Panc1 (cell line): ENCODE measurements around the gene EEF1AKMT3. TPM values are rescaled to one million over a fixed set of nuclear protein-coding genes. Genes with fewer than 3 reads are reported as not detected.

ENCODE experiments used
- ATAC-seq: fragments of 200-7000 bp; cut with Tn5 transposase; 2 replicates; pipeline ENCODE4 v1.9.1; 2020; ENCODE audit warnings: mild to moderate bottlenecking, moderate library complexity
- BruUV-seq: library from RNA; stranded (reverse); fragments of 400-500 nt; replicated peaks from 2 replicates; lab custom pipeline; 2021; lab: Mats Ljungman, UMichigan
- CTCF ChIA-PET: fragments of 300-600 bp; sonication (Branson Sonifier 250); formaldehyde crosslinking; loops from one replicate; lab custom pipeline; 2022; ENCODE audit warnings: antibody characterized with exemption; lab: Charles Lee
- POLR2A ChIA-PET: fragments of 300-600 bp; sonication (Branson Sonifier 250); formaldehyde crosslinking; loops from one replicate; lab custom pipeline; 2022; ENCODE audit warnings: antibody characterized with exemption; lab: Charles Lee
- DNase-seq: peaks from one replicate; pipeline ENCODE4 v3.0.0-alpha.2; 2010; ENCODE audit warnings: low read depth, low spot score
- H3K27ac ChIP-seq: 2 replicates; pipeline ENCODE4 v1.5.1; 2011; ENCODE audit warnings: mild to moderate bottlenecking, low read length, inconsistent platforms
- H3K27me3 ChIP-seq: fragments of 200-500 bp; sonication (Bioruptor generic); 2 replicates; pipeline ENCODE4 v1.6.0; 2014; ENCODE audit warnings: low read length, inconsistent platforms; ENCODE audit not compliant: control insufficient read depth, insufficient read depth
- H3K36me3 ChIP-seq: fragments of 200-500 bp; sonication (Bioruptor generic); 2 replicates; pipeline ENCODE4 v1.5.1; 2014; ENCODE audit warnings: inconsistent platforms, mild to moderate bottlenecking, low read length, moderate library complexity; ENCODE audit not compliant: control insufficient read depth, insufficient read depth
- H3K4me1 ChIP-seq: 2 replicates; pipeline ENCODE4 v1.5.1; 2011; ENCODE audit warnings: inconsistent platforms, mild to moderate bottlenecking, low read length, moderate library complexity; ENCODE audit not compliant: control insufficient read depth, insufficient read depth
- H3K4me3 ChIP-seq, 2 experiments: 2 replicates each; pipeline ENCODE4 v1.5.1; 2011 to 2012; ENCODE audit warnings: low read depth in 2 of 2, low read length in 2 of 2, mild to moderate bottlenecking in 2 of 2, inconsistent platforms in 1 of 2, moderate library complexity in 1 of 2
- H3K9me3 ChIP-seq: fragments of 200-500 bp; sonication (Bioruptor generic); 2 replicates; pipeline ENCODE4 v1.5.1; 2014; ENCODE audit warnings: low read depth, mild to moderate bottlenecking, inconsistent platforms, low read length, moderate library complexity; ENCODE audit not compliant: control insufficient read depth, insufficient read depth
- POLR2AphosphoS5 ChIP-seq: IDR thresholded peaks from 2 replicates; pipeline ENCODE4 v1.6.1; 2012; ENCODE audit warnings: mild to moderate bottlenecking, low read depth, low read length, moderate library complexity
- SIN3A ChIP-seq: IDR thresholded peaks from 2 replicates; pipeline ENCODE4 v1.6.1; 2012; ENCODE audit warnings: low read depth, mild to moderate bottlenecking, low read length, moderate library complexity, borderline replicate concordance; ENCODE audit not compliant: insufficient read depth
- TCF7L2 ChIP-seq: IDR thresholded peaks from 2 replicates; pipeline ENCODE4 v1.6.1; 2011; ENCODE audit warnings: mild to moderate bottlenecking, low read depth, low read length, inconsistent platforms
- in situ Hi-C: cut with HindIII; loops from 2 replicates; pipeline ENCODE4 v1.10.0; 2016; ENCODE audit warnings: low sequenced_read_pairs, low pct_unique_long_range_greater_than_20kb
- intact Hi-C: fragments of 100-400 bp; cut with micrococcal nuclease; formaldehyde crosslinking; loops from one replicate; pipeline ENCODE4 v1.10.0; 2022; ENCODE audit not compliant: unreplicated experiment
- total RNA-seq: library from RNA; stranded (reverse); gene quantifications from one replicate; pipeline ENCODE4 v1.2.1, GENCODE V29; 2021; ENCODE audit not compliant: unreplicated experiment
- TF ChIP-seq, protein P1 (sequence below), 2 experiments: IDR thresholded peaks; 2 replicates each; pipeline ENCODE4 v1.6.1; 2011 to 2012; ENCODE audit warnings: low read depth in 2 of 2, control low read depth in 1 of 2, low read length in 1 of 2, mild to moderate bottlenecking in 1 of 2, moderate library complexity in 1 of 2; ENCODE audit not compliant: insufficient read depth in 1 of 2
- TF ChIP-seq, protein P2 (sequence below): fragments of 450-650 bp; IDR thresholded peaks from 2 replicates; pipeline ENCODE4 v1.5.1; 2017; ENCODE audit warnings: mild to moderate bottlenecking

EEF1AKMT3 gene
- total RNA-seq, 1 experiment from 2014 or later, result 7.4 TPM

DNA sequence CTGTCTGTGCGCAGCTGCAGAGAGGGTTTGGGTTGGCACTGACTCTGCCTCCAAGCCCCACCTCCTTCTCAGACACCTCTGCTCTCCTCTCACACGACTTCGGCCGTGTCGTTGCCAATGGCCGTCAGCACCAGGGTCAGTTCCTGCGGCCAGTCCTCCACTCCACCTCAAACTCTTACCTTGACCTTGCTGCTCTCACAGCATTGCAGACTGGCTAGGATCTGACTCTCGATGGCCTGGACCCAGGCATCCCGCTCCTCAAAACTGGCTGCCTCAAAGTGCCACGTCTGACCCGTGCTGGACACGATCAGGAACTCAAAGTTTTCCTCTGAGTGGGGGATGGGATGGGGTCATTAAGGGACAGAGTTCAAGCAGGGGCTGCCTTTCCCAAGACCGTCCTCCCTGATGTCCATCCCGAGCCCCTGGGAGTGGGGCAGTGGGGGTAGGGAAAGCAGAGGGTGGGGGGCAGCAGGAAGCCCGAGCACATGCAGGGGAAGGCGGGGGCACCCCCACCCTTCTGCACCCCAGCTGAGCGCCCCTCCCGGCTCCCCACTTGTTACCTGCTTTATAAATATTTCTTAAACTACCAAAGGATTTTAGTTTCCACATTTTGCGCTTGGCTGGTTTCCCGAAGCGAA, 44.5 kb upstream of the EEF1AKMT3 start:
- in situ Hi-C loops (no loop called here), intact Hi-C loops (no loop called here)
- no peaks in the 10 kb centered on the region for H3K36me3 ChIP-seq
- H3K27me3 ChIP-seq, result no peaks in the 10 kb centered on the region
- POLR2A ChIA-PET, result no interaction called here
- no peak overlapping the region for H3K4me3 ChIP-seq
- DNase-seq, result no peak
- no peaks in the 10 kb centered on the region for H3K9me3 ChIP-seq
- no peak for ATAC-seq
- TSS peak; percentile 76 for BruUV-seq
- CTCF ChIA-PET, result no interaction called here
- H3K4me1 ChIP-seq, result peaks cover 4% of the 10 kb centered on the region; the same call in 1 of the 2 replicates
- no peak overlapping the region for H3K27ac ChIP-seq
- TF ChIP-seq, protein P1, sequence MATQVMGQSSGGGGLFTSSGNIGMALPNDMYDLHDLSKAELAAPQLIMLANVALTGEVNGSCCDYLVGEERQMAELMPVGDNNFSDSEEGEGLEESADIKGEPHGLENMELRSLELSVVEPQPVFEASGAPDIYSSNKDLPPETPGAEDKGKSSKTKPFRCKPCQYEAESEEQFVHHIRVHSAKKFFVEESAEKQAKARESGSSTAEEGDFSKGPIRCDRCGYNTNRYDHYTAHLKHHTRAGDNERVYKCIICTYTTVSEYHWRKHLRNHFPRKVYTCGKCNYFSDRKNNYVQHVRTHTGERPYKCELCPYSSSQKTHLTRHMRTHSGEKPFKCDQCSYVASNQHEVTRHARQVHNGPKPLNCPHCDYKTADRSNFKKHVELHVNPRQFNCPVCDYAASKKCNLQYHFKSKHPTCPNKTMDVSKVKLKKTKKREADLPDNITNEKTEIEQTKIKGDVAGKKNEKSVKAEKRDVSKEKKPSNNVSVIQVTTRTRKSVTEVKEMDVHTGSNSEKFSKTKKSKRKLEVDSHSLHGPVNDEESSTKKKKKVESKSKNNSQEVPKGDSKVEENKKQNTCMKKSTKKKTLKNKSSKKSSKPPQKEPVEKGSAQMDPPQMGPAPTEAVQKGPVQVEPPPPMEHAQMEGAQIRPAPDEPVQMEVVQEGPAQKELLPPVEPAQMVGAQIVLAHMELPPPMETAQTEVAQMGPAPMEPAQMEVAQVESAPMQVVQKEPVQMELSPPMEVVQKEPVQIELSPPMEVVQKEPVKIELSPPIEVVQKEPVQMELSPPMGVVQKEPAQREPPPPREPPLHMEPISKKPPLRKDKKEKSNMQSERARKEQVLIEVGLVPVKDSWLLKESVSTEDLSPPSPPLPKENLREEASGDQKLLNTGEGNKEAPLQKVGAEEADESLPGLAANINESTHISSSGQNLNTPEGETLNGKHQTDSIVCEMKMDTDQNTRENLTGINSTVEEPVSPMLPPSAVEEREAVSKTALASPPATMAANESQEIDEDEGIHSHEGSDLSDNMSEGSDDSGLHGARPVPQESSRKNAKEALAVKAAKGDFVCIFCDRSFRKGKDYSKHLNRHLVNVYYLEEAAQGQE (IDR thresholded peaks at IDR 0.05; ENCODE audit: insufficient read depth in 1 of 2, low read depth in 2 of 2, low read length in 1 of 2), result peak; percentile 69 to 85
- TF ChIP-seq POLR2AphosphoS5, result no peak
- TF ChIP-seq TCF7L2, result no peak
- TF ChIP-seq, protein P2, sequence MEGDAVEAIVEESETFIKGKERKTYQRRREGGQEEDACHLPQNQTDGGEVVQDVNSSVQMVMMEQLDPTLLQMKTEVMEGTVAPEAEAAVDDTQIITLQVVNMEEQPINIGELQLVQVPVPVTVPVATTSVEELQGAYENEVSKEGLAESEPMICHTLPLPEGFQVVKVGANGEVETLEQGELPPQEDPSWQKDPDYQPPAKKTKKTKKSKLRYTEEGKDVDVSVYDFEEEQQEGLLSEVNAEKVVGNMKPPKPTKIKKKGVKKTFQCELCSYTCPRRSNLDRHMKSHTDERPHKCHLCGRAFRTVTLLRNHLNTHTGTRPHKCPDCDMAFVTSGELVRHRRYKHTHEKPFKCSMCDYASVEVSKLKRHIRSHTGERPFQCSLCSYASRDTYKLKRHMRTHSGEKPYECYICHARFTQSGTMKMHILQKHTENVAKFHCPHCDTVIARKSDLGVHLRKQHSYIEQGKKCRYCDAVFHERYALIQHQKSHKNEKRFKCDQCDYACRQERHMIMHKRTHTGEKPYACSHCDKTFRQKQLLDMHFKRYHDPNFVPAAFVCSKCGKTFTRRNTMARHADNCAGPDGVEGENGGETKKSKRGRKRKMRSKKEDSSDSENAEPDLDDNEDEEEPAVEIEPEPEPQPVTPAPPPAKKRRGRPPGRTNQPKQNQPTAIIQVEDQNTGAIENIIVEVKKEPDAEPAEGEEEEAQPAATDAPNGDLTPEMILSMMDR, result no peak

DNA sequence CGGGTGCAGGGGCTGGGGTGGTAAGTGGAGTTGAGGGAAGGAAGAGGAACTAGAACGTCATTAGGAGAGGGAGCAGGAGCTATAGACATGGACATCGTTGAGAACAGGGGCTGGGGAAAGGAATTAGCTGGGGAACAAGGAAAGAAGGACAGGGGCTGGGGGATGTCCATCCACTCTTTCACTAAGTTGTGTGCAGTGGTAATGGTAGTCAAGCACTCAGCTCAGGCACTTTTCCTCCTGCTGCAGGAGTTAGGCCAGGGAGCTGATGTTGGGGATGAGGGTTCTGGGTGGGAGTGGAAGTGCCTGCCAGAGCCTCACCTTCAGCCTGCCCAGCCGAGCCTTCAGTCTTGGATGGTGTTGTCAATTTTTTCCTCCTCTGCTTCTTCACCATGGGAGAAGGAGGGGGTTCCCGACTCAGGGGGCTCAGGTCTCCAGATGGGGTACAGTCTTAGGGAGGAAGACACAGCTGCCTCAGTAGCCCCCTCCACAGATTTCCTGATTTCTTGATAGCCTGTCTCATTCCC, 43.0 kb upstream of the EEF1AKMT3 start:
- TF ChIP-seq POLR2AphosphoS5 (no peak), SIN3A (no peak), TCF7L2 (no peak)
- TF ChIP-seq, protein P1 (IDR thresholded peaks at IDR 0.05; ENCODE audit: insufficient read depth in 1 of 2, low read depth in 2 of 2, low read length in 1 of 2), result no peak
- TF ChIP-seq, protein P2, result no peak
- ChIA-PET POLR2A (no interaction called here), CTCF (no interaction called here)
- Histone ChIP-seq H3K27me3 (no peaks in the 10 kb centered on the region), H3K4me3 (no peak overlapping the region), H3K36me3 (no peaks in the 10 kb centered on the region), H3K9me3 (no peaks in the 10 kb centered on the region), H3K27ac (no peak overlapping the region), H3K4me1 (peaks cover 4% of the 10 kb centered on the region; the same call in 1 of the 2 replicates)
- intact Hi-C loops (no loop called here), in situ Hi-C loops (no loop called here)
- no TSS peak for BruUV-seq
- no peak for ATAC-seq
- DNase-seq, result no peak
